Sigmoid colon (tissue), 7 donors: ENCODE measurements around the gene SMCHD1. TPM values are rescaled to one million over a fixed set of nuclear protein-coding genes. Genes with fewer than 3 reads are reported as not detected.
"Not testable (repeated sequence)": the region's sequence is repeated elsewhere in the genome, so short reads cannot be mapped to it uniquely, and the experiment has no call there.

ENCODE experiments used
- DNase-seq: peaks from one replicate; pipeline ENCODE4 v3.0.0-alpha.2; 2019
- H3K27ac ChIP-seq, 4 donors: fragments of 200-600 bp; sonication (generic); one replicate each; pipeline ENCODE4 v1.5.1; 2016 to 2019; ENCODE audit warnings: mild to moderate bottlenecking in 1 of 4
- H3K27me3 ChIP-seq, 3 donors: fragments of 200-600 bp; sonication (generic); one replicate each; pipeline ENCODE4 v1.5.1; 2019; ENCODE audit warnings: mild to moderate bottlenecking in 1 of 3
- H3K36me3 ChIP-seq, 4 donors: fragments of 200-600 bp; sonication (generic); one replicate each; pipeline ENCODE4 v1.5.1; 2016 to 2019
- H3K4me1 ChIP-seq, 4 donors: fragments of 200-600 bp; sonication (generic); one replicate each; pipeline ENCODE4 v1.5.1; 2017 to 2019
- H3K4me3 ChIP-seq, 4 donors: fragments of 200-600 bp; sonication (generic); one replicate each; pipeline ENCODE4 v1.5.1; 2017 to 2019; ENCODE audit warnings: mild to moderate bottlenecking in 2 of 4, moderate library complexity in 1 of 4
- H3K9me3 ChIP-seq, 4 donors: fragments of 200-600 bp in 3 of 4; sonication (generic) in 3 of 4; one replicate each; pipeline versions ENCODE4 v1.5.1 to v1.6.1; 2013 to 2019
- CTCF ChIP-seq, 4 experiments: fragments of 450-650 bp in 3 of 4; fragments of 200-600 bp in 1 of 4; IDR thresholded peaks; one replicate each; pipeline ENCODE4 v1.5.1; 2016 to 2019; ENCODE audit warnings: antibody characterized with exemption in 4 of 4, mild to moderate bottlenecking in 3 of 4, moderate library complexity in 2 of 4
- EP300 ChIP-seq, 4 donors: sonication (generic); formaldehyde crosslinking; IDR thresholded peaks; one replicate each; pipeline ENCODE4 v1.6.1; 2017; ENCODE audit warnings: antibody characterized with exemption in 4 of 4
- POLR2A ChIP-seq, 2 donors: fragments of 450-650 bp; IDR thresholded peaks; one replicate each; pipeline ENCODE4 v1.6.1; 2016; ENCODE audit warnings: antibody characterized with exemption in 2 of 2, mild to moderate bottlenecking in 2 of 2, moderate library complexity in 2 of 2
- POLR2AphosphoS5 ChIP-seq, 4 donors: sonication (generic); formaldehyde crosslinking; IDR thresholded peaks; one replicate each; pipeline ENCODE4 v1.6.1; 2017; ENCODE audit warnings: antibody characterized with exemption in 4 of 4
- WGBS, 2 donors: extraction: QIAGEN DNeasy Blood & Tissue Kit; methylation state at CpG; one replicate each; pipeline ENCODE4 v1.1.7; 2013; 5-methylcytosine and 5-hydroxymethylcytosine counted together
- intact Hi-C: fragments of 100-400 bp; cut with DNase I; formaldehyde crosslinking; loops from one replicate; pipeline ENCODE4 v1.15.1; 2023
- polyA plus RNA-seq, 3 donors: library from polyadenylated mRNA; stranded (reverse); fragments of 200-250 nt; gene quantifications; one replicate each; pipeline ENCODE4 v1.2.3, GENCODE V29; 2013
- total RNA-seq, 4 donors: library from RNA; depleted of rRNA; stranded (reverse); fragments of >200 nt; gene quantifications; one replicate each; pipeline ENCODE4 v1.1.0, GENCODE V29; 2016
- donor health status: healthy with polysubstance abuse.
- donor health status: Bipolar disorder and iron deficiency.
- donor health status: healthy.

The SMCHD1 gene
- total and polyA plus RNA-seq, 7 donors: 14.8 to 101 (median 69.9) TPM

GRCh38 chr18:2805970-2806943 lies 150.7 kb downstream of the SMCHD1 start:
- Histone ChIP-seq H3K36me3 (peaks cover 0 to 32% (median 0%) of the 10 kb centered on the region in 4 donors), H3K4me3 (no peak overlapping the region), H3K27ac (no peak overlapping the region), H3K4me1 (no peaks in the 10 kb centered on the region), H3K9me3 (no peaks in the 10 kb centered on the region), H3K27me3 (no peaks in the 10 kb centered on the region)
- no peak for TF ChIP-seq CTCF (IDR thresholded peaks at IDR 0.05)
- TF ChIP-seq POLR2A (IDR thresholded peaks at IDR 0.05): no peak
- no peak for TF ChIP-seq POLR2AphosphoS5 (IDR thresholded peaks at IDR 0.05)
- no peak for TF ChIP-seq EP300 (IDR thresholded peaks at IDR 0.05)
- 90% methylated on average over 8 of the region's 8 CpGs for WGBS, 2 donors
- intact Hi-C loops: no loop called here
- no peak for DNase-seq

GRCh38 chr18:2808640-2809039 lies 153.1 kb downstream of the SMCHD1 start:
- DNase-seq, H3K27ac ChIP-seq, H3K27me3 ChIP-seq, intact Hi-C loops, H3K4me1 ChIP-seq, H3K9me3 ChIP-seq, H3K4me3 ChIP-seq: not testable (repeated sequence)
- H3K36me3 ChIP-seq: peaks cover 0 to 13% (median 0%) of the 10 kb centered on the region in 4 donors
- 22 to 72% methylated on average over 2 of the region's 2 CpGs for WGBS, 2 donors

- H3K9me3 ChIP-seq, H3K27ac ChIP-seq, intact Hi-C loops, H3K27me3 ChIP-seq, H3K36me3 ChIP-seq, H3K4me3 ChIP-seq, H3K4me1 ChIP-seq, DNase-seq: not testable (repeated sequence)
- 82 to 88% methylated on average over 6 of the region's 6 CpGs for WGBS, 2 donors
These were observed 154.2 kb downstream of the SMCHD1 start for GRCh38 chr18:2809666-2810183.

GRCh38 chr18:2811416-2811815 lies 155.9 kb downstream of the SMCHD1 start:
- H3K4me3 ChIP-seq: no peak overlapping the region
- no peaks in the 10 kb centered on the region for H3K36me3 ChIP-seq
- intact Hi-C loops: no loop called here
- no peaks in the 10 kb centered on the region for H3K27me3 ChIP-seq
- 94% methylated on average over 1 of the region's 1 CpG for WGBS, 2 donors
- no peaks in the 10 kb centered on the region for H3K4me1 ChIP-seq
- TF ChIP-seq POLR2AphosphoS5 (IDR thresholded peaks at IDR 0.05): no peak
- no peak for TF ChIP-seq EP300 (IDR thresholded peaks at IDR 0.05)
- TF ChIP-seq POLR2A (IDR thresholded peaks at IDR 0.05): no peak
- no peak for TF ChIP-seq CTCF (IDR thresholded peaks at IDR 0.05)
- H3K9me3 ChIP-seq: peaks cover 0 to 10% (median 0%) of the 10 kb centered on the region in 4 donors
- no peak overlapping the region for H3K27ac ChIP-seq
- DNase-seq: no peak

- no peak overlapping the region for H3K27ac ChIP-seq
- no peaks in the 10 kb centered on the region for H3K27me3 ChIP-seq
- no peak for TF ChIP-seq EP300 (IDR thresholded peaks at IDR 0.05)
These were observed 159.4 kb downstream of the SMCHD1 start for GRCh38 chr18:2814928-2815327.

GRCh38 chr18:2818281-2818680 lies 162.8 kb downstream of the SMCHD1 start:
- Histone ChIP-seq H3K4me1 (no peaks in the 10 kb centered on the region), H3K9me3 (peaks cover 0 to 13% (median 0%) of the 10 kb centered on the region in 4 donors), H3K27ac (no peak overlapping the region), H3K36me3 (no peaks in the 10 kb centered on the region), H3K27me3 (no peaks in the 10 kb centered on the region), H3K4me3 (no peak overlapping the region)
- TF ChIP-seq EP300 (IDR thresholded peaks at IDR 0.05) (no peak), CTCF (IDR thresholded peaks at IDR 0.05) (no peak), POLR2AphosphoS5 (IDR thresholded peaks at IDR 0.05) (no peak), POLR2A (IDR thresholded peaks at IDR 0.05) (no peak)
- DNase-seq: no peak
- intact Hi-C loops: no loop called here

More at GRCh38 chr18:2814928-2815327, 159.4 kb downstream of the SMCHD1 start:
- WGBS, 2 donors: 95 to 97% methylated on average over 2 of the region's 2 CpGs
- intact Hi-C loops: no loop called here
- no peak for DNase-seq
- Histone ChIP-seq H3K36me3 (no peaks in the 10 kb centered on the region), H3K9me3 (peaks cover 0 to 15% (median 0%) of the 10 kb centered on the region in 4 donors), H3K4me1 (no peaks in the 10 kb centered on the region), H3K4me3 (no peak overlapping the region)
